ENCODE results near the gene EIF4G1.

EIF4G1 gene

GRCh38 chr3:184308744-184309143 lies 5.7 kb upstream of the EIF4G1 start:
- DNase-seq: no peak

GRCh38 chr3:184311633-184312032 lies 2.8 kb upstream of the EIF4G1 start:
- no peak for DNase-seq

- peak; percentile 78 for DNase-seq
Measured at GRCh38 chr3:184314700-184315542, 515 bp downstream of the EIF4G1 start.

GRCh38 chr3:184315543-184315867 lies 1.1 kb downstream of the EIF4G1 start:
- DNase-seq: no peak

- DNase-seq: no peak
Measured at GRCh38 chr3:184315871-184316661, 1.7 kb downstream of the EIF4G1 start.

GRCh38 chr3:184316792-184317191 lies 2.4 kb downstream of the EIF4G1 start:
- DNase-seq: no peak

GRCh38 chr3:184317201-184317600 lies 2.8 kb downstream of the EIF4G1 start:
- no peak for DNase-seq

- DNase-seq: no peak
Measured at GRCh38 chr3:184320104-184320445, 5.7 kb downstream of the EIF4G1 start.

GRCh38 chr3:184321666-184322065 lies 7.3 kb downstream of the EIF4G1 start:
- no peak for DNase-seq

GRCh38 chr3:184322731-184323487 lies 8.5 kb downstream of the EIF4G1 start:
- no peak for DNase-seq

- no peak for DNase-seq
Measured at GRCh38 chr3:184323696-184324095, 9.3 kb downstream of the EIF4G1 start.

- no peak for DNase-seq
Measured at GRCh38 chr3:184325269-184325668, 10.9 kb downstream of the EIF4G1 start.

- no peak for DNase-seq
Measured at GRCh38 chr3:184325715-184326369, 11.4 kb downstream of the EIF4G1 start.

- no peak for DNase-seq
Measured at GRCh38 chr3:184327171-184327570, 12.8 kb downstream of the EIF4G1 start.

- DNase-seq: no peak
Measured at GRCh38 chr3:184328516-184328915, 14.1 kb downstream of the EIF4G1 start.

GRCh38 chr3:184332370-184333090 lies 18.1 kb downstream of the EIF4G1 start:
- no peak for DNase-seq

- DNase-seq: no peak
Measured at GRCh38 chr3:184333190-184333589, 18.8 kb downstream of the EIF4G1 start.

GRCh38 chr3:184333700-184334099 lies 19.3 kb downstream of the EIF4G1 start:
- no peak for DNase-seq

- peak; percentile 77 for DNase-seq
Measured at GRCh38 chr3:184334470-184335158, 20.2 kb downstream of the EIF4G1 start.

GRCh38 chr3:184335291-184335660 lies 20.9 kb downstream of the EIF4G1 start:
- DNase-seq: no peak

GRCh38 chr3:184335661-184336546 lies 21.5 kb downstream of the EIF4G1 start:
- DNase-seq: peak; percentile 99
